ENCODE measurements around the gene USP49. TPM values are rescaled to one million over a fixed set of nuclear protein-coding genes. Genes with fewer than 3 reads are reported as not detected.

USP49 gene
- total and polyA plus RNA-seq, 4 donors: 1.8 to 8.6 (median 3.6) TPM

DNA sequence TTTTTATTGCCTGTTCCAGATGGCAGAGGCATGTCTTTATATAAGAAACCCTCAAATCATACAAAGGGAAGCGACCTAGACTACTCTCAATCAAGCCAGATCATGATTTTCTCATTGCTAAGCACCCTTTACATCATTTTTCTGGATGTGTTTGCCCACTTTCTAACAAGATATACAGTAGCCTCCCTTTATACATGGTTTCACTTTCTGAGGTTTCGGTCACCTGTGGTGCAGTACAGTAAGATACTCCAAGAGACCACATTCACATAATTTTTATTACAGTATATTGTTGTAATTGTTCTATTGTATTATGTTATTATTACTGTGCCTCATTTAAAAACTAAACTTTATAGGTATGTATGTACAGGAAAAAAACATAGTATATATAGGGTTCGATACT is 84.1 kb downstream of the USP49 start:
- Histone ChIP-seq H3K36me3 (ENCODE audit: control insufficient read depth in 4 of 4, insufficient read depth in 4 of 4, low read length in 4 of 4) (peaks cover 0 to 5% (median 3%) of the 10 kb centered on the region in 4 donors), H3K4me3 (no peak overlapping the region), H3K9ac (ENCODE audit: insufficient read depth in 1 of 2, low read length in 2 of 2) (no peak overlapping the region), H3K4me1 (ENCODE audit: control insufficient read depth in 5 of 5, insufficient read depth in 5 of 5, low read length in 5 of 5) (peaks cover 0 to 6% (median 0%) of the 10 kb centered on the region in 5 donors), H3K9me3 (ENCODE audit: control insufficient read depth in 4 of 4, insufficient read depth in 3 of 4, low read length in 3 of 4) (no peaks in the 10 kb centered on the region), H3K27me3 (ENCODE audit: control insufficient read depth in 3 of 3, insufficient read depth in 3 of 3, low read length in 2 of 3) (no peaks in the 10 kb centered on the region), H3K27ac (ENCODE audit: low read depth in 1 of 2, low read length in 1 of 2) (no peak overlapping the region)
- DNase-seq: no peak
- TF ChIP-seq, protein P1, sequence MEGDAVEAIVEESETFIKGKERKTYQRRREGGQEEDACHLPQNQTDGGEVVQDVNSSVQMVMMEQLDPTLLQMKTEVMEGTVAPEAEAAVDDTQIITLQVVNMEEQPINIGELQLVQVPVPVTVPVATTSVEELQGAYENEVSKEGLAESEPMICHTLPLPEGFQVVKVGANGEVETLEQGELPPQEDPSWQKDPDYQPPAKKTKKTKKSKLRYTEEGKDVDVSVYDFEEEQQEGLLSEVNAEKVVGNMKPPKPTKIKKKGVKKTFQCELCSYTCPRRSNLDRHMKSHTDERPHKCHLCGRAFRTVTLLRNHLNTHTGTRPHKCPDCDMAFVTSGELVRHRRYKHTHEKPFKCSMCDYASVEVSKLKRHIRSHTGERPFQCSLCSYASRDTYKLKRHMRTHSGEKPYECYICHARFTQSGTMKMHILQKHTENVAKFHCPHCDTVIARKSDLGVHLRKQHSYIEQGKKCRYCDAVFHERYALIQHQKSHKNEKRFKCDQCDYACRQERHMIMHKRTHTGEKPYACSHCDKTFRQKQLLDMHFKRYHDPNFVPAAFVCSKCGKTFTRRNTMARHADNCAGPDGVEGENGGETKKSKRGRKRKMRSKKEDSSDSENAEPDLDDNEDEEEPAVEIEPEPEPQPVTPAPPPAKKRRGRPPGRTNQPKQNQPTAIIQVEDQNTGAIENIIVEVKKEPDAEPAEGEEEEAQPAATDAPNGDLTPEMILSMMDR (IDR thresholded peaks at IDR 0.05; ENCODE audit: control extremely low read depth, extremely low read depth): no peak
- WGBS, 2 donors: 93 to 98% methylated on average over 3 of the region's 3 CpGs
- ATAC-seq (ENCODE audit: insufficient read depth, low FRiP score): no peak

GRCh38 chr6:41805830-41806774 is 89.1 kb downstream of the USP49 start:
- 96 to 98% methylated on average over 69 to 74 of the region's 74 CpGs for WGBS, 2 donors
- no peak for DNase-seq
- H3K36me3 ChIP-seq (ENCODE audit: control insufficient read depth in 4 of 4, insufficient read depth in 4 of 4, low read length in 4 of 4): peaks cover 0 to 13% (median 2%) of the 10 kb centered on the region in 4 donors
- no peak overlapping the region for H3K9ac ChIP-seq (ENCODE audit: insufficient read depth in 1 of 2, low read length in 2 of 2)
- no peak for ATAC-seq (ENCODE audit: insufficient read depth, low FRiP score)
- no peaks in the 10 kb centered on the region for H3K27me3 ChIP-seq (ENCODE audit: control insufficient read depth in 3 of 3, insufficient read depth in 3 of 3, low read length in 2 of 3)
- H3K27ac ChIP-seq (ENCODE audit: low read depth in 1 of 2, low read length in 1 of 2): no peak overlapping the region
- H3K4me1 ChIP-seq (ENCODE audit: control insufficient read depth in 5 of 5, insufficient read depth in 5 of 5, low read length in 5 of 5): no peaks in the 10 kb centered on the region
- TF ChIP-seq, protein P1 (IDR thresholded peaks at IDR 0.05; ENCODE audit: control extremely low read depth, extremely low read depth): no peak
- no peaks in the 10 kb centered on the region for H3K9me3 ChIP-seq (ENCODE audit: control insufficient read depth in 4 of 4, insufficient read depth in 3 of 4, low read length in 3 of 4)
- H3K4me3 ChIP-seq: no peak overlapping the region

DNA sequence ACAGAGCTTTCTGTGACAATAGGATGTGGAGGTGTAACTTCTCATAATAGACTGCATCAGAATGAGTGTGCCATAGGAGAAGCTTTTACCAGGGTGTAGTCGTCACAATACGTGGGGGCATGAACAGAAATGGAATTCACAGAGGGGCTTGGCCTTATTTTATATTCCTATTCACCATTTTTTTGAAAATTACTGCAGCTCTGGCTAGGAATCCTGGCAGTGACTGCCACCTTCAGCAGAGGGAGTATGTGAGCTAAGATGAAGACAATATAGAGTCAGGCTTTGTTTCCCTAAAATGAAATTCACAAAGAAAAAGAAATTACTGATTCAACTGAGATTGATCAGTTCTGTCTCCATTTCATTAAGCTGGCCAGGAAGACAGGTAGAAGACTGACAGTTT is 93.8 kb downstream of the USP49 start:
- ATAC-seq (ENCODE audit: insufficient read depth, low FRiP score) (no peak), DNase-seq (no peak)
- Histone ChIP-seq H3K36me3 (ENCODE audit: control insufficient read depth in 4 of 4, insufficient read depth in 4 of 4, low read length in 4 of 4) (peaks cover 3 to 15% (median 7%) of the 10 kb centered on the region in 4 donors), H3K4me1 (ENCODE audit: control insufficient read depth in 5 of 5, insufficient read depth in 5 of 5, low read length in 5 of 5) (no peaks in the 10 kb centered on the region), H3K4me3 (no peak overlapping the region), H3K27me3 (ENCODE audit: control insufficient read depth in 3 of 3, insufficient read depth in 3 of 3, low read length in 2 of 3) (no peaks in the 10 kb centered on the region), H3K9me3 (ENCODE audit: control insufficient read depth in 4 of 4, insufficient read depth in 3 of 4, low read length in 3 of 4) (no peaks in the 10 kb centered on the region), H3K27ac (ENCODE audit: low read depth in 1 of 2, low read length in 1 of 2) (no peak overlapping the region), H3K9ac (ENCODE audit: insufficient read depth in 1 of 2, low read length in 2 of 2) (no peak overlapping the region)
- WGBS, 2 donors: 85 to 88% methylated on average over 2 of the region's 2 CpGs
- TF ChIP-seq, protein P1 (IDR thresholded peaks at IDR 0.05; ENCODE audit: control extremely low read depth, extremely low read depth): no peak
